Loucy (cell line): ENCODE results near the gene ADIRF.

Experiments used
- EZH2phosphoT487 ChIP-seq: fragments of 200-600 bp; IDR thresholded peaks from 2 replicates; pipeline ENCODE4 v1.6.1; 2018; ENCODE audit warnings: antibody characterized with exemption, mild to moderate bottlenecking, moderate library complexity, borderline replicate concordance
- TF ChIP-seq, protein P1 (sequence below): fragments of 200-600 bp; sonication (generic); conservative IDR thresholded peaks from 2 replicates; pipeline ENCODE4 v1.5.1; 2014; ENCODE audit warnings: mild to moderate bottlenecking, antibody characterized with exemption, low read length

DNA sequence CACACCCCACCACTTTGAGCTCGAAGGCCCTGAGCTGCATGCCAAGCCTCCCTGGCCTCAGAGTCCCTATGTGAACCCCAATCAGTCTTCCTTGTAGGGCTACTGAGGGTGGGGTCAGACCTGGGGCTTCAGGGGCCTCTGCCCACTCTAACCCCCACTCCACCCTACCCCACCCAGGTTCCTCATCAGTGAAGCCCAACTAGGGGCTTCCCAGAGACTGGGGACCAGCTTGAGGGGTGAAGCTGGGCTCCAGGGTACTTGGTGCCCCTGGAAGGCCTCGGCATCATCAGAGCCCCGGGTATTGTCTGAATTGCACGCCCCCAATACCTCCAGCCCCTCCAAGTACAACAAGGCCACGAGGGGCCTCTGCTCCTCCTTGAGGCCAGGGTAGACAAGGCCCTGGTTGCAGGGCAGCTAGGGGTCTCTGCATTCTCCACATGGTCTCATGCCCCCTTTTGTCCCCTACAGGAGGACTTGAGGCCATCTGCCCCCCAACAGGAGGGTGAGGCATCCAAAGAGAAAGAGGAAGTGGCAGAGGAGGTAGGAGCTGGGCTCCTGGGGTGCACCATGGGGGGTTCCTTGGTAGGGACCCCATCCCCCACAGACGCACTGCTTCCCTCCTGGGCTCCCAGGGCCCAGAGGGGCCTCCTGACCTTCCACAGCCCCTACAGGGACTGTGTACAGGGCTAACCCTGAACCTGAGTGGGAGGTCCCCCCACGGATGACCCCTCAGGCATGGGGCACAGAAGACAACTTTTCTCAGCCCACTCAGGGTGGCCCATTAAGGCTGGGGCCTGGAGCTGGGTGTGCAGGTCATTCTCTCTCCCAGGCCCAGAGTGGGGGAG, 5.9 kb upstream of the ADIRF start:
- no peak for TF ChIP-seq EZH2phosphoT487
- TF ChIP-seq, protein P1, sequence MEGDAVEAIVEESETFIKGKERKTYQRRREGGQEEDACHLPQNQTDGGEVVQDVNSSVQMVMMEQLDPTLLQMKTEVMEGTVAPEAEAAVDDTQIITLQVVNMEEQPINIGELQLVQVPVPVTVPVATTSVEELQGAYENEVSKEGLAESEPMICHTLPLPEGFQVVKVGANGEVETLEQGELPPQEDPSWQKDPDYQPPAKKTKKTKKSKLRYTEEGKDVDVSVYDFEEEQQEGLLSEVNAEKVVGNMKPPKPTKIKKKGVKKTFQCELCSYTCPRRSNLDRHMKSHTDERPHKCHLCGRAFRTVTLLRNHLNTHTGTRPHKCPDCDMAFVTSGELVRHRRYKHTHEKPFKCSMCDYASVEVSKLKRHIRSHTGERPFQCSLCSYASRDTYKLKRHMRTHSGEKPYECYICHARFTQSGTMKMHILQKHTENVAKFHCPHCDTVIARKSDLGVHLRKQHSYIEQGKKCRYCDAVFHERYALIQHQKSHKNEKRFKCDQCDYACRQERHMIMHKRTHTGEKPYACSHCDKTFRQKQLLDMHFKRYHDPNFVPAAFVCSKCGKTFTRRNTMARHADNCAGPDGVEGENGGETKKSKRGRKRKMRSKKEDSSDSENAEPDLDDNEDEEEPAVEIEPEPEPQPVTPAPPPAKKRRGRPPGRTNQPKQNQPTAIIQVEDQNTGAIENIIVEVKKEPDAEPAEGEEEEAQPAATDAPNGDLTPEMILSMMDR = no peak
